ENCODE results near the gene GLYR1.

The GLYR1 gene

DNA sequence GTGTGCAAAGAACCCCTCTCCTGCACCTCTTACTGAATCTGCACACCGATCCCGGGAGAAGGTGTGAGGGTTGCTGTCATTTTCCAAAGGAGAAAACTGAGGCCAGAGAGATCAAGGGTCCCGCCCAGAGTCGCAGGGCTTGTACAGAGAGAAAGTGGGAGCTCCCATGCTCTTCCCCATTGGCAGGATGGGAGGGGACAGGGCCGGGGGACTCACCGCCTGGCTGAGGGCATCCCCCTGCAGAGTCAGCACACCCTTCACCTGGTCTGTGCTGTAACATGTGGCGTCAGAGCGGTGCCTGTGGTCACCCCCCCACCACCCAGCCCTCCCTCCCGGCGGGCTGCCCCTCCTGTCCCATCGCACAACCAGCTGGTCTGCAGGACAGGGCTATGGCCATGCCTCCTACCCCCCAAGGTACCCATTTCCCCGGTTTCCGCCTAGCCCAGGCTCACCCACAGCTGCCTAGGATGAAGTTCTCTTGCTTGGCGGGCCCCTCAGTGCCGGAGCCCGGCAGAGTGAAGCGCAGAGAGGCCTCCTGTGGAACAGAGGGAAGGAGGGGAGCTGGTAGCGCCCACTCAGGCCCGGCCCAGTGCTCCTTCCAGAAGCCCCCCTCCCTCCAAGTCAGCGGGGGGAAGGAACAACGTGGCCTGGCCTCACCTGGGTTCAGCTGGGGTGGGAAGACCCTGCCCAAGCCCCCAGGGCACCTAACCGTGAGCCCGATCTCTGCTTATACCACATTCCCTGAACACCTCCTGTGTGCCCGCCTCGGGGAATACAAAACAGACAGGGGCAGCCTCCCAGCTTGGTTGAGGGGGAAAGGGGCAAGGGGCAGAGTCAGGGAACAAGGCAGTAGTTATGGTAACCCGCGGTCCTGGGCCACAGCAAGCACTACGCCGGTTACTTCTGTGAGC is 45.8 kb downstream of the GLYR1 start:
- TF ChIP-seq GATA3 (IDR thresholded peaks at IDR 0.05; ENCODE audit: low read depth, low read length) (no peak), GATA2 (IDR thresholded peaks at IDR 0.05; ENCODE audit: low read depth, low read length) (no peak)

DNA sequence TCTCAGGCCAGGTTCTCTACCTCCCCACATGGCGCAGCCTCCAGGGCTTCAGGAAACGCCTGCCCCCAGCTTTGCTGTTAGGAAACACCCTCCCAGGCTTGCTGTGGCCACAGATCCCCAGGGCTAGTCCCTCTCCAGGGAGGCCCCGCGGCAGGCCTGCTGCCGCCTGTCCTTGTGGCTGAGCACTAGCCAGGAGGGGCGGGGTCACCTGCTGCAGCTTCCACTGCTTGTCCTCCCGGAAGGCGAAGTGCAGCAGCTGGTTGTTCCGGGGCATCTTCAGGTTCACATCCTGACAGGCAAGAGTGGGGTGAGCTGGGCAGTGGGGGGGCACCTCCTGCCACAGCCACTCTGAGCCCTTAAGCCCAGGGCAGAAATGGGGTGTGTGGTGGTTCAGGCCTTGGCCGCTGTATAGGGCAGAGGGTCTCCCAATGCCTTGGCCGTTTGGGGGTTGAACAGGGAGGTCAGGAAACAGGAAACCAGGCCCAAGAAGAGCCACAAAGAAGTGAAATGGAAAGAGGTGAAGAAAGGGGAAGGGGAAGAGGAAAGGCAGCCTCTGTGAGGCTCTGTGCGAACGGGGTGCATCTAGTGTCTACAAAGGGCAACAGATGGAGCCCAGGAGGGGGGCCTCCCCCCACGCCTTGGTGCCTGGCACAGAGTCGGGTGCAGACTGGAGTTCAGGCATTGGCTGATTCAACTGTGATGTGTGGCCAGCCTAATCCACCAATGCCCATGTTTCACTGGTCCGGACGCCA is 46.6 kb downstream of the GLYR1 start:
- TF ChIP-seq GATA3 (IDR thresholded peaks at IDR 0.05; ENCODE audit: low read depth, low read length) (no peak), GATA2 (IDR thresholded peaks at IDR 0.05; ENCODE audit: low read depth, low read length) (no peak)

DNA sequence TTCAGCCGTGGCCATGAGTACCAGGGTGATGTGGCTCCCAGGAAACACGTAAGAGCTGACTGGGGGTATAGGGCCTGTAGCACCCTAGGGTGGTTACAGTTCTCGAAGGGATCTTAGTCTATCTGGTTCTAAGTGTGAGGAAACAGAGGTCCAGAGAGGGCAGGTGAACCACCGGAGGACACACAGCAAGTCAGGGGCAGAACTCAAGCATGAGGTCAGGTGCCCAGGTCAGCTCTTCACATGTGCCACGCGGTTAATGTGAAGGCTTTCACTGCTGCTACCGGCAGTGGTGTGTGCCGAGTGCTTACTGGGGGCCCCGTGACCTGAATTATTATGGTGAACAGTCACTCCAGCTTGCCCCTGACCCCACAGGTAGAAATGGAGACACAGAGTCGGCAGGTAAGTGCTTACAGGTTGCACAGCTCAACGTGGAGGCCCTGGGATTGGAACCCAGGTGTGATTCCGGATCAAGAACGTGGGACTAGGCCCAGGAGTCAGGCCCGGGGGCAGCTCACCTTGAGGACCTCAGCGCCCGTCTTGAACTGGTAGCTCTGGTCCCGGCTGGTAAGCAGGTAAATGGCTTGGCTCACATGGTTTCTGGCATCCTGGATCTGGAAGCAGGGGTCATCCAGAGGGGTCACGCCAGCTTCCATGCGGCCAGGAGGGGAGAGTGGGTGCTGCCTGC is 47.8 kb downstream of the GLYR1 start:
- TF ChIP-seq GATA3 (IDR thresholded peaks at IDR 0.05; ENCODE audit: low read depth, low read length) (no peak), GATA2 (IDR thresholded peaks at IDR 0.05; ENCODE audit: low read depth, low read length) (no peak)

DNA sequence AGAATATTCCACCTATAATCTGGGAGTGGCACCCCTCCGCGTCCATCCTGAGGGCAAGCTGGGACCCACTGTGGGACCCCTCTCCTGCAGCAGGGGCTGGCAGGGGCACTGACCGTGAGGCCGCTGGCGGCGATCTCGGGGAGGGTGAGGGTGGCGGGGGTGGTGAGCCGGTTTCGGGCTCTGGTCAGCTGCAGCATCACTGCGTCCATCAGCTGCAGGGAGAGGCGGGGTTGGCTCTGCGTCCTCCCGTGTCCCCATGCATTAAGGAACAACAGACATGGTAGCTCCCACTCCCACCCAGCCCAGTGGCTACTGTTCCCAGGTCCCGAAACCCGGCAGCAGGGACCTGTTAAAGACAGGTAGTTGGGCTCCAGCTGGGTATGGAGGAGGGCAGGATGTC is 48.6 kb downstream of the GLYR1 start:
- TF ChIP-seq GATA2 (IDR thresholded peaks at IDR 0.05; ENCODE audit: low read depth, low read length) (no peak), GATA3 (IDR thresholded peaks at IDR 0.05; ENCODE audit: low read depth, low read length) (no peak)

GRCh38 chr16:4797805-4798252 is 49.3 kb downstream of the GLYR1 start:
- TF ChIP-seq GATA3 (IDR thresholded peaks at IDR 0.05; ENCODE audit: low read depth, low read length) = no peak
- no peak for TF ChIP-seq GATA2 (IDR thresholded peaks at IDR 0.05; ENCODE audit: low read depth, low read length)

GRCh38 chr16:4796982-4797804 is 49.9 kb downstream of the GLYR1 start:
- TF ChIP-seq GATA2 (IDR thresholded peaks at IDR 0.05; ENCODE audit: low read depth, low read length) (no peak), GATA3 (IDR thresholded peaks at IDR 0.05; ENCODE audit: low read depth, low read length) (no peak)

DNA sequence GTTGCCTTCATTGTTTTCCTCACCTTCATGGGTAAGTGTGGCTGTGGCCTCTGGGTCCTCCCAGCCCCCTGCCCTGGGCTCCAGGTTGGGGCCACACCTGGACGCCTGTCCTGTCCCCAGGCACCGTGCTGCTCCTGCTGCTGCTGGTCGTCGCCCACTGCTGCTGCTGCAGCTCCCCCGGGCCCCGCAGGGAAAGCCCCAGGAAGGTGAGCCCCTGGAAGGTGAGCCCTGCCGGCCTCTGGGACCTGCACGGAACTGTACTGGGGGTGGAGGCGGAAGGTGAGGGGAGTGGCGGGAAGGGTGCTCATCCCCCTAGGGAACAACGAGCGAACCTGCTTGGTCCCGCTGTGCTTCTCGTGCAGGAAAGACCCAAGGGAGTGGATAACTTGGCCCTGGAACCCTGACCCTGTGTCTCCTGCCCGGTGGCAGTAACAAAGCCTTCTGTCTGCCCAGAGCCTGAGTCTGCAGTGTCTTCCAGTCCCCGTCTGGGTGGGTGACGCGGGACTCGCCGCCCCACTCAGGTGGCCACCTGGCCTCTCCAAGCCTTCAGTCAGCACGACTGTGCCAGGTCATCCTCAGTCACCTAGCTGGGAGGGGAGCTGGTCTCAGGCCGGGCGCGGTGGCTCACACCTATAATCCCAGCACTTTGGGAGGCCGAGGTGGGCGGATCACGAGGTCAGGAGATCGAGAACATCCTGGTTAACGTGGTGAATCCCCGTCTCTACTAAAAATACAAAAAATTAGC is 51.1 kb downstream of the GLYR1 start:
- TF ChIP-seq GATA2 (IDR thresholded peaks at IDR 0.05; ENCODE audit: low read depth, low read length) (no peak), GATA3 (IDR thresholded peaks at IDR 0.05; ENCODE audit: low read depth, low read length) (no peak)

DNA sequence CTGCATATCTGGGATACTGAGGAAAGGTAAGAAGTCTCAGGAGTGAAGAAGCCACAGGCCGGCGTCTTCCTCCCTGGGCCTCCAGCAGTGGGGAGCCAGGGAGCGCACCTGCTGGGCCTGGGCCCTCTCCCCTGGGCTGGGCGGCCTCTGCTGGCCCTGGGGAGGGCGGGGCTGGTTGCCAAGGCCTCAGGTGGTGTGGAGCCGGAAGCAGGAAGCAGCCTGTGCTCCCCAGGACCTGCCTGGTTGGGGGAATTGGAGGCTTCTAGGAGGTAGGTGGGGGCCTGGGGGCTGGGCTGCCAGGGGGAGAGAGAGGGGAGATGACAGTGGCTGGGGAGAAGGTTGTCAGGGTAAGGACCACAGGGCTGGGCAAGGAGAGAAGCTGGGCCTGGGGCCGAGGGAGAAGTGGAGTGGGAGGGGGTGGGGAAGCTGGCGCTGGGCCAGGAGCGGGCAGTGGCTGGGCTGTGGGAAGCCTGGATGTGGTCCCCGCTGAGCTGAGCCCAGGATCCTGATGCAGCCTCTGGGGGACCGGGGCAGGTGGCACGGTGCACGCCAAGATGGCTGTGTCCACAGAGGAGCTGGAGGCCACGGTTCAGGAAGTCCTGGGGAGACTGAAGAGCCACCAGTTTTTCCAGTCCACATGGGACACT is 51.8 kb downstream of the GLYR1 start, which contains the start of gene SMIM22:
SMIM22 (plus strand) TSS at position 189 of the 647 bp plus-strand sequence; CDS start at position 555, 366 bp downstream.
- no peak for TF ChIP-seq GATA2 (IDR thresholded peaks at IDR 0.05; ENCODE audit: low read depth, low read length)
- no peak for TF ChIP-seq GATA3 (IDR thresholded peaks at IDR 0.05; ENCODE audit: low read depth, low read length)

DNA sequence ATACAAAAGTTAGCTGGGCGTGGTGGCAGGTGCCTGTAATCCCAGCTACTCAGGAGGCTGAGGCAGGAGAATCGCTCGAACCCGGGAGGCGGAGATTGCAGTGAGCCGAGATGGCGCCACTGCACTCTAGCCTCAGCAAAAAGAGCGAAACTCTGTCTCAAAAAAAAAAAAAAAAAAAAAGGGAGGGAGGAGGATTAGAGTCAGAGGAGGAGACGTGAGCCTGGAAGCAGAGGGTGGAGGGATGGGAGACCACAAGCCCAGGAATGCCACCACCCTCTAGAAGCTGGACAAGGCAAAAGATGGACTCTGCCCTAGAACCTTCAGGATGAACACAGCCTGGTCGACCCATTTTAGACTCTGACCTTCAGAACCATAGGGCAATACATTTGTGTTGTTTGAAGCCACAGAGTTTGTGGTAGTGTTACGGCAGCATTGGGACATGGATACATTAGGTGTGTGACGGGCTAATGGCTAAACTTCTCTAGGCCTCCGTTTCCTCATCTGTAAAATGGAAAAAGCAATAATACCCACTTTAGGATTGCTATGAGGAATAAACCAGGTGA is 54.1 kb downstream of the GLYR1 start:
- TF ChIP-seq GATA3 (IDR thresholded peaks at IDR 0.05; ENCODE audit: low read depth, low read length) = no peak
- TF ChIP-seq GATA2 (IDR thresholded peaks at IDR 0.05; ENCODE audit: low read depth, low read length) = no peak

DNA sequence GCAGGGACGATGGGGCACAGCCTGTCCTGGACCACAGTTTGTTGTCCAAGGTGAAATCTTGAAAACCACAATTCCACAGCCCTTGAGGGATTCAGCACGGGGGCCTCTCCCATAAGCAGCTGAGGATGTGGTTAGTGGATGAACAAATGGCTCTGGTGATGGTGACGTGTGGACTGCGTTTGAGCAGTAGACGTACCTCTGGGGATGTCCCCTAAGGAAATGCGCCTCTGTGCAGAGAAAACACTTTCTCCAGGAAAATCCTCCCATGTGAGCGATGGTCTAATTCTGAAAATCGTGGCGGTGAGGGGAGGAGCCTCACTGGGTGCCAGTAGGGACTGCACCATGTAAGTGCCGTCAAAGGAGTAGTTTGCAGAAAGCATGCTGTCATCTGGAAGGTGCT is 56.2 kb downstream of the GLYR1 start:
- TF ChIP-seq GATA3 (IDR thresholded peaks at IDR 0.05; ENCODE audit: low read depth, low read length) (no peak), GATA2 (IDR thresholded peaks at IDR 0.05; ENCODE audit: low read depth, low read length) (no peak)

DNA sequence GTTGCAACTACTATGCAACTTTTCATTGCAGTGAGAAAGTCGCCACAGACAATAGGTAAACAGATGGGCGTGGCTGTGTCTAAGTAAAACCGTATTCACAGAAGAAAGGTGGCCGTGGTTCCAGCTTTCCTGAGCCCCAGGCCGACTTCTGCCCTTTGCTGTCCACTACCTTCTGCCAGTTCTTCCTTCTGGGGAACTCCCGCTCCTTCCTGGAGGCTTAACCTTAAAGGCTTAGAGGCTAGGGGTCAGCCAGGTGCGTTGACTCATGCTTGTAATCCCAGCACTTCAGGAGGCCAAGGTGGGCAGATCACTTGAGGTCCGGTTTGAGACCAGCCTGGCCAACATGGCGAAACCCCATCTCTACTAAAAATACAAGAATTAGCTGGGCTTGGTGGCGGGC is 56.8 kb downstream of the GLYR1 start:
- TF ChIP-seq GATA3 (IDR thresholded peaks at IDR 0.05; ENCODE audit: low read depth, low read length) (no peak), GATA2 (IDR thresholded peaks at IDR 0.05; ENCODE audit: low read depth, low read length) (no peak)

DNA sequence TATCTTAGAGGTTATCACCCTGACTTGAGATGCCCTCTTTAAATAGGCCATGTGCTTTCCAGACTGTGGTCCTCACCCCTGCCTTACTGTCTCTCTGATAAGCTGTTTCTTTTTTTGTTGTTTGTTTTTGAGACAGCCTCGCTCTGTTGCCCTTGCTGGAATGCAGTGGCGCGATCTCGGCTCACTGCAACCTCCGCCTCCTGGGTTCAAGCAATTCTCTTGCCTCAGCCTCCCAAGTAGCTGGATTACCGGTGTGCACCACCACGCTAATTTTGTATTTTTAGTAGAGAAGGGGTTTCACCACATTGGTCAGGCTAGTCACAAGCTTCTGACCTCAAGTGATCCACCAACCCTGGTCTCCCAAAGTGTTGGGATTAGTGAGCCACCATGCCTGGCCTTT is 58.2 kb downstream of the GLYR1 start:
- TF ChIP-seq GATA3 (IDR thresholded peaks at IDR 0.05; ENCODE audit: low read depth, low read length) (no peak), GATA2 (IDR thresholded peaks at IDR 0.05; ENCODE audit: low read depth, low read length) (no peak)

All from SH-SY5Y (cell line).